ENCODE measurements around the gene DCC.

The DCC gene

DNA sequence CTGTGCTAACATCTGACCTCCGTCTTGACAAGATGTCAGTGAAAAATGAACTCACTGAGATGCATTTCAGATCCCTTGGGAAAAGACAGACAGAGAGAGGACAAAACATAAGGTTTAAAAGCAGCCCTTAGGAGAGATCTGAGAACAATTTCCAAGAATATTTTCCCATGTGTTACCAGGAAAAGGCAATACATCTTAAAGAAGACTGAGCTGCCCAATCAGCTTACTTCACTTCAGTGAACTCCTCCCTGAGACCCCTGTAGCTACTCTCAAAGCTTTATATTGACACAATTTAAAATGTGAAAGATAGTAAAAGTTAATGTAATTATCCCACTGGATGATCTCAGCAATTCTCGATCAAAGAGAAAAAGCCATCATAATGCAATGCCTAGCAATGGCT lies 505.0 kb downstream of the DCC start:
- no peak overlapping the region for H3K27ac ChIP-seq
- TF ChIP-seq ZFX (IDR thresholded peaks at IDR 0.05), result no peak
- TF ChIP-seq, protein P1, sequence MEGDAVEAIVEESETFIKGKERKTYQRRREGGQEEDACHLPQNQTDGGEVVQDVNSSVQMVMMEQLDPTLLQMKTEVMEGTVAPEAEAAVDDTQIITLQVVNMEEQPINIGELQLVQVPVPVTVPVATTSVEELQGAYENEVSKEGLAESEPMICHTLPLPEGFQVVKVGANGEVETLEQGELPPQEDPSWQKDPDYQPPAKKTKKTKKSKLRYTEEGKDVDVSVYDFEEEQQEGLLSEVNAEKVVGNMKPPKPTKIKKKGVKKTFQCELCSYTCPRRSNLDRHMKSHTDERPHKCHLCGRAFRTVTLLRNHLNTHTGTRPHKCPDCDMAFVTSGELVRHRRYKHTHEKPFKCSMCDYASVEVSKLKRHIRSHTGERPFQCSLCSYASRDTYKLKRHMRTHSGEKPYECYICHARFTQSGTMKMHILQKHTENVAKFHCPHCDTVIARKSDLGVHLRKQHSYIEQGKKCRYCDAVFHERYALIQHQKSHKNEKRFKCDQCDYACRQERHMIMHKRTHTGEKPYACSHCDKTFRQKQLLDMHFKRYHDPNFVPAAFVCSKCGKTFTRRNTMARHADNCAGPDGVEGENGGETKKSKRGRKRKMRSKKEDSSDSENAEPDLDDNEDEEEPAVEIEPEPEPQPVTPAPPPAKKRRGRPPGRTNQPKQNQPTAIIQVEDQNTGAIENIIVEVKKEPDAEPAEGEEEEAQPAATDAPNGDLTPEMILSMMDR (conservative IDR thresholded peaks at IDR 0.05), result no peak

DNA sequence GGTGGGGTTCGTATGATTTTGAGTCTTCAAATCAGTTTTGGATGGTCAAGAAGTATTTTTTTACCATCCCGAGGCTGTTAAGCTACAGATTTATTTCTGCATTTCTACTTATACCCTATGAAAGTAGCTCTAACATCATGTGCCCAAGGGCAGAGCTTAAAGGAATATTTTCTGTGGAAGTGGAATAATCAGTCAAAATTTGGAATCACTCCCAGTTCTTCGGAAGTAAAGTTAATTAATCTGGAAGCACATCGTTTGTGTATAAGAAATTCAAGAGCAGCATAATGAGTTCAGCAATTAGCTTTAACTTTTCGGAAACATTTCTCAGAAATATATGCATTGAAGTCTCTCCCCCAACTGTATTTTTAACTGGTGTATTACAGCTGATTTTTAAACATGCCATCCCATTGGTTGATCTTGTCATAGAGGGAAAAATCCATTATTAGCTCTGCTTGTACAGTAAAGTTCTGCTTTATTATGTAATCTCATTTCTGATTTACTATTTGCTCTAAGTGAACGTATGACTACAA lies 510.1 kb downstream of the DCC start:
- TF ChIP-seq, protein P1 (conservative IDR thresholded peaks at IDR 0.05), result no peak
- no peak for TF ChIP-seq ZFX (IDR thresholded peaks at IDR 0.05)
- no peak overlapping the region for H3K27ac ChIP-seq

DNA sequence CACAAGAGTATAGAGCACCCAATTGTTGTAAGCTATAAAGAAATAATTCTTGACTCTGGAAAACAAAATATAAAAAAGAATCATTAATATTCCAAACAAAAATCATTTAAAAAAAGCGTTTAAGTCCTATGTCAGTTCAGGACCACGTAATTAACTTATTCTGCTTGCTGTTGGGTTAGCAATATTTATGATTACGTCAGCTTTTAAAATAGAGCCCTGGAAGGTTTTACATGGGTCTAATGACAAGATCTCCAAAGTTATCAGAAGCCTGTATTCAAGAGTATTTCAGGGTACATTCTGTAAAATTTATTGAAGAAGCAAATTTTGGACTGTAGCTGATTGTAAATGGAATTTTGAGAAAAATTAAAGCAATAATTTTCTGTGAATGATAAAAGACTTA lies 521.6 kb downstream of the DCC start:
- TF ChIP-seq ZFX (IDR thresholded peaks at IDR 0.05), result no peak
- TF ChIP-seq, protein P1 (conservative IDR thresholded peaks at IDR 0.05), result no peak
- H3K27ac ChIP-seq, result no peak overlapping the region

DNA sequence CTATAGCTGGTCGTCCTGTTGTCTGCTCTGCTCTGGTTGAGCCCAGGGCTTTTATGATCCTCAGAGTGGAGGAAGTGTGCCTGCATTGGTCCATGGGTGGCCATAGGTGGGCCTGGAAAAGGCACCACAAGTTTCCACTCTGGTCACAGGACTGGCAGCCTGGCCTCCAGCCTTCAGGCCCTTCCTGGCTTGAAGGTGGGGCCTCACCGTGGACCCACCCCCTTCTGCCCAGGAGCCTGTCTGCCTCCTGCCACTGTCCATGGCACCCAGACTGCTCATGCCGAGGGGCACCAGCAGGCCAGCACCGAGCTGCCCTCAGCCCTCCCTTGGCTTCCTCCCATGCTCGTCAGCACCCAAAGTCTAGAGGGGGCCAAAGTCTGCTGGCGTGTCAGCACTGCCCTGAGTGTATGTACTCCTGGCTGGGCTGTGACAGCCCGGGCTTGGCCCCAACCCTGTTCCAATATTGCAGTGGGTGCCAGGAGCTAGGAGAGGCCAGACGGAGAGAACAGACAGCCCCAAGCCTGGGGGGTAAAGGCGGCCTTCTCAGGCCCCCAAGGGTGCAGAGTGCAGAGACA lies 529.4 kb downstream of the DCC start:
- TF ChIP-seq, protein P1 (conservative IDR thresholded peaks at IDR 0.05), result no peak
- TF ChIP-seq ZFX (IDR thresholded peaks at IDR 0.05), result no peak
- H3K27ac ChIP-seq, result no peak overlapping the region

DNA sequence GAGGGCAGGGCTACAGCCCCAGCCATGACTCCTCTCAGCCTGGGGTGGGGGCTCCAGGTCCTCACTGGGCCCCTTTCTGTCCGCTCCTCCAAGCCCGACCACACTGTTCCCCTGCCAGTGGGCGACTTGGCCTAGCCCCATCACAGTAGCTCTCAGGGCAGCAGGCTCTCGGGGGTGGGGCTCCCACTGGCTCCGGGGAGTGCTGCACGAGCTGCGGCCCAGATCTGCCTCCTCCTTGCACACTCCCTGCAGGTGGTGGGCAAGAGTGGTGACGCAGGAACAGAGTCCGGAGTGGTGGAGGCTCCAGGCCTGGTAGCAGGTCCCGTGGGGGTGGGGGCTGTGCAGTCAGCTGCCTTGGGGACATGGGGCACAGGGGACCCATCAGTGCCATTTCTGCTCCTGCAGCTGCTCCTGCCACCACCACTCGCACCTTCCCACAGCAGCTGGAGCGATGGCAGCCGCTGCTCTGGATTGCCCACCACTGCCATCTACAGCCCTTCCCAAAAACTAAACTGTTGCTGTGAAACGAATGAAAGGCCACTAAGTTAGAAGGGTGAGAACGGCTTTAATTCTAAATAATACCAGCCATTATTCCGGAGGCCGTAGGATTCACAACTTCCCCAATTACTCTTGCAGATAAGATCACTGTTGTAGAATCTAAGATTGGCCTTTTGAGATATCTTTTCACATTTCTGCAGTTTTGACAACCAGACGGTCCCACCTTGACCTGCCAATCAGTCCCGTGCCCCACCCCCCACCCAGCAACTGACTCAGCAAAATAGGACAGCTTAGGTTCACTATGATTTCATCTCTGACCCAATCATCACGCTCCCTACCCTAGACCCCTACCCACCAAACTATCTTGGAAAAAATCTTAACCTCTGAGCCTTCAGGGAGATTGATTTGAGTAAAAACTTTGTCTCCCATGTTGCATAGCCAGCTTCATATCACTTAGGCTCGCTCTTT lies 530.2 kb downstream of the DCC start:
- no peak for TF ChIP-seq ZFX (IDR thresholded peaks at IDR 0.05)
- TF ChIP-seq, protein P1 (conservative IDR thresholded peaks at IDR 0.05), result peak; percentile 11; the same call in 1 of the 2 replicates

DNA sequence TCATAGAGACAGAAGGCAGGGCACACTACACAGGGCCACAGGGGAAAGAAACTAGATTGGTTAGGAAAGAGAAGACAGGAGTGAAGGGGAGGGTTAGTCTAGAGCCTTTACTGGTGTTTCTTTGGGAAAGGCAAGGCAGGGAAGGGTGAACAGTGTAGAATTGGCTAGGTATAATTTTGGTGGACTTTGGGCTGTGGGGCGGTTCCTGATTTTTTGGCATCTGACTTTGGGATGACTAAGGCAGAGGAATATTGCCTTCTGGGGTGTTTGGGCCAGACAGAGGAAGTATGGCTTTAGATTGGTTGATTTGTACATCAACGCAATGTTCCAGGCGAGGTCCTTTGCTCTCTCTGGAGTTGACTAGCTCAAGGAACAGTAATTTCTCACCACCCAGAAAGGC lies 534.8 kb downstream of the DCC start:
- TF ChIP-seq, protein P1 (conservative IDR thresholded peaks at IDR 0.05), result no peak
- no peak for TF ChIP-seq ZFX (IDR thresholded peaks at IDR 0.05)
- H3K27ac ChIP-seq, result no peak overlapping the region

More for the DNA sequence above, 530.2 kb downstream of the DCC start:
- H3K27ac ChIP-seq, result no peak overlapping the region

DNA sequence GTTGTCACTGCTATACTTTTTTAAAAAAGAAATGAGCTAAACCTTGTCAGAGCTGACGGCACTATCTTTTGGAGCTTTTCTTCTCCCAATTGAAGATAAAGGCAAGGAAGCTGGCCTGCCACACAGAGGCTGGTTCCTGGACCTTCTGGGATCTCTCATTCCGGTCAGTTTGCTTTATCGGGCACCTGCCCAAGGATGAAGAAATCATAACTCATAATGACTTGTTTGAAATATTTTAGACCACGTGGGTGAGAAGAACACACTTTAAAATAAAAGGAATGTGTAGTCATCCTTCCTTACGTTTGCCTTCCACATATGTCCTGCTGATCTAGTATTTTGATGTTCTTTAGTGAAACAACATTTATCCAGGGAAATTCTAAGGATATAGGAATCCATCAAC lies 535.7 kb downstream of the DCC start:
- TF ChIP-seq, protein P1 (conservative IDR thresholded peaks at IDR 0.05), result no peak
- TF ChIP-seq ZFX (IDR thresholded peaks at IDR 0.05), result no peak
- H3K27ac ChIP-seq, result no peak overlapping the region

Data from C4-2B (cell line).